Stimulated activated CD8-positive, alpha-beta memory T cell treated with anti-CD3 and anti-CD28 coated beads, Interleukin-7, amount 100 ng/mL, for 24 hours (primary cell): Measurements from ENCODE around the gene CDK4.
"Not testable (repeated sequence)": the region's sequence is repeated elsewhere in the genome, so short reads cannot be mapped to it uniquely, and the experiment has no call there.

ENCODE experiments used
- DNase-seq: peaks from one replicate; pipeline ENCODE4 v3.0.0-alpha.2; 2020; ENCODE audit warnings: low read depth

Gene CDK4

DNA sequence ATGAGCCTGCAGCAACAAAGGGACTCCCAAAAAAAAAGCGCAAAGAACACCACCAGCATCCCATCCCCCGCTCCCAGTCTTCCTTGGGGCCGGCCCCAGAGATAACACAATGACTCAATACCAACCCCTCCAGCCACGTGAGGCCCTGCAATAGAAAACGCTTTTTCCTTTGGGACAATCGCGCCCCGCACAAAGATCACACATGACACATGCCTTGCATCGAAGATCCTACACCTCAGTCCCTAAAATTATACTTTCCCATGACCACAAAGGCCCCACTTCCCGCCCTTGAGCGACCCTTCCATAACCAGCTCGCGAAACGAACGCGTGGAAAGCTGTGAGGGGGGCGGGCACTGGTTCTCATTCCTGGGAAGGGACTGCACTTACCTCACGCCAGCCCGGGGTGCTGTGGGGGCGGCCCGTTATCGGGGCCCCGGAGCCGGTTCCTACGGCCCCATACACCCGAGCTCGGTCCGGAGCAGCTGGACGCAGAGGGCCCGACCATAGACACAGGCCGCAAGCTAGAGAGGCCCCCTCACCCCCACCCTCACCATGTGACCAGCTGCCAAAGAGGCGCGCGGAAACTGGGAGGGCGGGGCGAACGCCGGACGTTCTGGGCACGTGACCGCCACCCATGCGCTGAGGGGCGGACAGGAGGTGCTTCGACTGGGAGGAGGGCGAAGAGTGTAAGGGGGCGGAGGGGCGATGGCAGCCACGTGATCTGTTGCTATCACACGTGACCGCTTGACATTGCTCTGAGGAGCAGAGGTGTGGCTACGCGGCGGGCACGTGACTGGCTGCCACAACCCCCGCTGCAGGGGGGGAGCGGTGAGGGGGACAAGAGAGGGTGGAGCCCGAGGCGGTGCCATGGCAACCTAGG lies at the start of gene CDK4:
TSS of gene CDK4 (minus strand) at position 523 of the 880 bp plus-strand sequence. CDS start 593 bp downstream, outside the sequence.
- DNase-seq, result peak; percentile 97

GRCh38 chr12:57800965-57801364 lies 48.9 kb upstream of the CDK4 start:
- DNase-seq, result no peak

DNA sequence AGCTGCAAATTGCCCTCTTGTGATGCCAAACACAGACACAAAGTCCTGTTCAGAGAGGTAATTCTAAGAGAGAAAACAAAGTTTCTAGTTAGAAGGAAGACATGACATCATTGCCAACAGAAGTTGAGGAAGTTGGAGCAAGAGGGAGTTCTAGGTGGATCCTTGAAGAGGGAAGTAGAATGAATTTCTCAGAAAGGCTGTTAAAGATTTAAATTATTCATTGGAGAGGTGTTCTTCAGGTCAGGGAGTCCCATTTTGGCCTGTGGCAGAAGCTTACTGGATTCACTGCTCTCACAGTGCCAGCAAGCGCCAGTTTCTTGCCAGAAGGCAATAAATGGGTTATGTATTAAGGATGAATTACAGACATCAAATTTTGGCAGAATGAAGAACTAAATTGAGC lies 45.8 kb upstream of the CDK4 start:
- DNase-seq, result no peak

GRCh38 chr12:57796996-57797395 lies 44.9 kb upstream of the CDK4 start:
- no peak for DNase-seq

- no peak for DNase-seq
Measured at GRCh38 chr12:57795354-57795753, 43.2 kb upstream of the CDK4 start.

- no peak for DNase-seq
Measured at GRCh38 chr12:57793920-57794319, 41.8 kb upstream of the CDK4 start.

- DNase-seq, result no peak
Measured at GRCh38 chr12:57783861-57784260, 31.8 kb upstream of the CDK4 start.

- DNase-seq, result no peak
Measured at GRCh38 chr12:57783466-57783801, 31.3 kb upstream of the CDK4 start.

- DNase-seq, result peak; percentile 96
Measured at GRCh38 chr12:57782608-57783465, 30.7 kb upstream of the CDK4 start, which contains the start of gene TSFM. TSFM (plus strand) TSS chr12:57782787; CDS start chr12:57782802, 15 bp downstream.

GRCh38 chr12:57782243-57782607 lies 30.1 kb upstream of the CDK4 start:
- no peak for DNase-seq

DNA sequence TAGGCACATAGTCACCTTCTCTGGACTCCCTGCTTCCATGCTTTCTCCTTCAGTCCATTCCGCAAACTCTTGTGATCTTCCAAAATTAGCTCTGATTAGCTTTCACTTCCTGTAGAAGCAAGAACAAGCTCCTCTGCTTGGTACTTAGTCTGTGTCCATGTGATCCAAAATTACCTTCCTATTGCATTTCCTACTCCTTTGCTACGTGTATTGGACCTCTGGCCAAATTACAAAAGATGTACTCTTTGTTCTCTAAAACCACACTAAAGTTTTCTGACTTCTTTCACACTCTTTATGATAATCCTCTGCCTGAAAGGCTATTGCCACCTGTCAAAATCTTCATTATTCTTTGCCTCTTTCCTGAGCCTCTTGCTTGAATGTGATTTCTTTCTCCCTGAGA lies 29.7 kb upstream of the CDK4 start:
- no peak for DNase-seq

DNA sequence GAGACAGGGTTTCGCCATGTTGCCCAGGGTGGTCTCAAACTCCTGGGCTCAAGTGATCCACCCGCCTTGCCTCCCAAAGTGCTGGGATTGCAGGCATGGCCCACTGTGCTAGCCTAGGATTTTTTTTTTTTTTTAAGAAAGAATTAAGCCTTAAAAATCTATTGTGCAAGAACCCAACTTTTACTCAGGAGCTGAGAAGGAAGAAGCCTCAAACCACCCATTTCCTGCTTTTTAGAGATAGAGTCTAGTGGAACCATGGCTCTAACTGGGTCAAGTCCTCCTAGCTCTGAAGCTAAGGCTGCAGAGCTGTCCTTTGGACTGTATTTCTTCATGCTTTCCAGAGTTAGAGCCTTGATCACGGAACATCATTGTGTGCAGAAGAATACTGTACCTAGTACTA lies 29.1 kb upstream of the CDK4 start:
- no peak for DNase-seq

DNA sequence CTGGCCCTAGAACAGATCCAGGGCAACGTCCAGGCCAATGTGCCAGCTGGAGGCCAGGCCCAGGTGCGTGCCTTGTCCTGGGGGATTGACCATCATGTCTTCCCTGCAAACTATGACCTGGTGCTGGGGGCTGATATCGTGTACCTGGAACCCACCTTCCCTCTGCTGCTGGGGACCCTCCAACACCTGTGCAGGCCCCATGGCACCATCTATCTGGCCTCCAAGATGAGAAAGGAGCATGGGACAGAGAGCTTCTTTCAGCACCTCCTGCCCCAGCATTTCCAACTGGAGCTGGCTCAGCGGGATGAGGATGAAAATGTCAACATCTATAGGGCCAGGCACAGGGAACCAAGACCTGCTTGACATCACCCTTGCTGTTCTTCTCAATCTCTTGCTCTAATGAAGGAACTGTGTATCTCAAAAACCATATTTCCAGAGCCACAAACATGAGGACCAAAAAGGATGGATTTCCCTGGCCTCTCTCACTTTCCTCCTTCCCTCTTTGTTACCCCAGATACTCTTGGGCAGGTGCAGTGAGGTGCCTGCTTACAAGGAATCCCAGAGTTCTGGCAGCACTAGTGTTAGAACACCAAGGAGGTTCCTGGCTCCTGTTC lies 28.3 kb upstream of the CDK4 start:
- DNase-seq, result no peak

DNA sequence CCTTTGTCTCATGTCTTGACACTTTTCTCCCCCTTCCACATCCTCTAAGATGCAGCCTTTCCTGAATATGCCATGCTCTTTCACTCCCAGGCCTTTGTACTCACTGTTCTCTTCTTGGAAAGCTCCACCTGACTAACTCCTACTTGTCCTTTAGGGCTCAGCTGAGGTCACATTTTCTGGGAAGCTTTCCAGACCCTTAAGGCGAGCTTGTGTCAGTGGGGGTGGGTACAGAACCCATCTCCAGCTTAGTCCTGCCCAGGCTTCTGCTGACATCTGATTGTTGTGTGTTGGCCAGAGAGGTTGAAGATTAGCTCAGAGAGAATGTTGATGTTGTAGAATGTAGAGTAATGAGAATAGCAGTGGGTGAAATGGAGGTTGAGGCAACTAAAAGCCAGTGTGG lies 27.6 kb upstream of the CDK4 start:
- DNase-seq, result no peak

DNA sequence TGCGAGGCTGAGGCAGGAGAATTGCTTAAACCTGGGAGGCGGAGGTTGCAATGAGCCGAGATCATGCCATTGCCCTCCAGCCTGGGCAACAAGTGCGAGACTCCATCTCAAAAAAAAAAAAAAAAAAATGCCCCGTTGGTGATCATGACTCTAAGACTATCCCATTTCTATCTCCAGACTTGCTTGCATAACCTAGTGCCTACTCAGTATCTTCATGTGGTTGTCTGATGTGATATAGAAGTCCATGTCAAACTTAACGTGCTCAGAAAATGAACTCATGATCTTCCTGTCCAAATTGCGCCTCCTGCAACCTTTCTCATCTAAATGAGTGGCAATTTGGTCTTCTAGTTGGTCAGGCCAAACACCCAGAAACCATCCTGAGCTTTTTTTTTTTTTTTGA lies 25.8 kb upstream of the CDK4 start:
- no peak for DNase-seq

DNA sequence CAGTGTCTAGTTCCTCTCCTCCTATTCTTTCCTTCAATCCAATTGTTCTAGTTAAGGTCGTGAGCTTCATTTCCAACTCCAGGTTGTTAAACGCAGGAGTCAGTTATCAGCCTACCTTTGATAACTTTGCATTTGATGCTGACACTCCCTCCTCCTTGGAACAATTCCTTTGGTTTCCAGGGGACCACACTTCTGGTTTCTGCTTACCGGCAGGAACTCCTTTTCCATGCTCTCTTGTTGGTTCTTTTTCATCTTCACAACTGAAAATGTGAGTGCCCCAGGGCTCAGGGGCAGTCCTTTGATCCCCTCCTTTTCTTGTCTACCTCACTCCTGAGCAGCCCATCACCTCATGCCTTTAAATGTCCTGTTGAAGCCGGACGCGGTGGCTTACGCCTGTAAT lies 25.3 kb upstream of the CDK4 start:
- DNase-seq, result no peak

- DNase-seq, result no peak
Measured at GRCh38 chr12:57776247-57776587, 24.1 kb upstream of the CDK4 start.

GRCh38 chr12:57775563-57776246 lies 23.6 kb upstream of the CDK4 start:
- DNase-seq, result no peak

- no peak for DNase-seq
Measured at GRCh38 chr12:57775044-57775443, 22.9 kb upstream of the CDK4 start.

GRCh38 chr12:57774634-57775033 lies 22.5 kb upstream of the CDK4 start:
- DNase-seq, result not testable (repeated sequence)

GRCh38 chr12:57772429-57773322 lies 20.6 kb upstream of the CDK4 start, which contains the start of gene EEF1AKMT3:
EEF1AKMT3 (plus strand) TSS chr12:57772614; CDS start chr12:57772725, 111 bp downstream.
- DNase-seq, result no peak
